ENCODE data around the gene TRAPPC12. TPM values are rescaled to one million over a fixed set of nuclear protein-coding genes. Genes with fewer than 3 reads are reported as not detected.

Gene TRAPPC12
- total RNA-seq, 1 donor = 67.0 TPM

GRCh38 chr2:3526871-3527270 is 147.4 kb downstream of the TRAPPC12 start:
- no peaks in the 10 kb centered on the region for H3K27me3 ChIP-seq (ENCODE audit: insufficient read depth, low read length)
- no peaks in the 10 kb centered on the region for H4K20me1 ChIP-seq (ENCODE audit: insufficient read depth, low read length)
- H3K79me2 ChIP-seq (ENCODE audit: insufficient read depth, low read length) = no peaks in the 10 kb centered on the region
- no peak for DNase-seq (ENCODE audit: insufficient read length, low spot score, missing footprints)
- no peak overlapping the region for H3K27ac ChIP-seq (ENCODE audit: low read depth, low read length)
- H3K4me3 ChIP-seq (ENCODE audit: insufficient read depth, low read length) = no peak overlapping the region
- H3K4me1 ChIP-seq (ENCODE audit: insufficient read depth, low read length) = peaks cover 17% of the 10 kb centered on the region
- no peak overlapping the region for H3K4me2 ChIP-seq (ENCODE audit: insufficient read depth, low read length)
- no peaks in the 10 kb centered on the region for H3K36me3 ChIP-seq (ENCODE audit: insufficient read depth, low read length)
- no peaks in the 10 kb centered on the region for H3K9me3 ChIP-seq (ENCODE audit: low read depth, low read length)
- H2AFZ ChIP-seq (ENCODE audit: low read length) = no peak overlapping the region
- no peak for TF ChIP-seq CTCF (IDR thresholded peaks at IDR 0.05; ENCODE audit: extremely low read depth, low read depth, low read length)

GRCh38 chr2:3527886-3528785 is 148.6 kb downstream of the TRAPPC12 start:
- Histone ChIP-seq H3K27me3 (ENCODE audit: insufficient read depth, low read length) (no peaks in the 10 kb centered on the region), H3K4me2 (ENCODE audit: insufficient read depth, low read length) (no peak overlapping the region), H2AFZ (ENCODE audit: low read length) (no peak overlapping the region), H3K36me3 (ENCODE audit: insufficient read depth, low read length) (no peaks in the 10 kb centered on the region), H3K4me3 (ENCODE audit: insufficient read depth, low read length) (no peak overlapping the region), H4K20me1 (ENCODE audit: insufficient read depth, low read length) (no peaks in the 10 kb centered on the region), H3K4me1 (ENCODE audit: insufficient read depth, low read length) (peaks cover 16% of the 10 kb centered on the region), H3K27ac (ENCODE audit: low read depth, low read length) (no peak overlapping the region), H3K9me3 (ENCODE audit: low read depth, low read length) (no peaks in the 10 kb centered on the region), H3K79me2 (ENCODE audit: insufficient read depth, low read length) (no peaks in the 10 kb centered on the region)
- TF ChIP-seq CTCF (IDR thresholded peaks at IDR 0.05; ENCODE audit: extremely low read depth, low read depth, low read length) = no peak
- no peak for DNase-seq (ENCODE audit: insufficient read length, low spot score, missing footprints)

Other genes starting within 250 kb of the TRAPPC12 start
- 16.8 and 17.7 TPM in 2 replicates for gene EIPR1, start 1.9 kb upstream of the TRAPPC12 start, total RNA-seq
- gene ADI1, start 139.8 kb downstream of the TRAPPC12 start, total RNA-seq = 51.3 and 55.4 TPM in 2 replicates
- gene RNASEH1, start 178.6 kb downstream of the TRAPPC12 start, total RNA-seq = 35.9 and 39.4 TPM in 2 replicates
- 1,101 and 1,268 TPM in 2 replicates for gene RPS7, start 195.6 kb downstream of the TRAPPC12 start, total RNA-seq
- gene COLEC11, start 215.4 kb downstream of the TRAPPC12 start, total RNA-seq = under 0.01 and 0.36 TPM in 2 replicates